ENCODE results near the gene TMEM41B. TPM values are rescaled to one million over a fixed set of nuclear protein-coding genes. Genes with fewer than 3 reads are reported as not detected.
A peak's percentile ranks its signal among the peaks of the same experiment; 100 is the strongest.

TMEM41B gene
- total and polyA plus RNA-seq, 4 donors: 20.6 to 86.5 (median 72.3) TPM

DNA sequence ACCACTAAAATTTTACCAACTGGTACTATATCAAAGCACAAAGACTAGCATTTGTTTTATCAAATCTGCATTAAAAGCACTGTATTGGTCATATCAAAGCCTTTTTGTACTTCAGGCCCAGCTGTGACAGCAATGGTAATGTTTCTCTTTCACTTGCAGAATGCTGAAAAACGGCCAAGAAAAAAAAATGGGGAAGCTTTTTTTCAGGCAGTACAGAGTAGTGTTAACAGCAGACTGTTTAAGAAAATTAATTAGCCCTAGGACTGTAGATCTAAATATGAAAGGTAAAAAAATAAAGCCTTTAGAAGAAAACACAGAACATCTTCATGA is 82.6 kb downstream of the TMEM41B start:
- DNase-seq: peak; percentile 35 to 93 (median 92)

More for the DNA sequence above, 82.6 kb downstream of the TMEM41B start:
- TF ChIP-seq CTCF (IDR thresholded peaks at IDR 0.05; ENCODE audit: control extremely low read depth, extremely low read depth): no peak
- peaks cover 0 to 1% (median 0%) of the 10 kb centered on the region in 4 donors for H3K36me3 ChIP-seq (ENCODE audit: control insufficient read depth in 4 of 4, insufficient read depth in 4 of 4, low read length in 4 of 4)
- no peak overlapping the region for H3K27ac ChIP-seq (ENCODE audit: low read depth in 1 of 2, low read length in 1 of 2)
- ATAC-seq (ENCODE audit: insufficient read depth, low FRiP score): peak; percentile 45
- H3K9ac ChIP-seq (ENCODE audit: insufficient read depth in 1 of 2, low read length in 2 of 2): peak overlapping the region in 1 of 2 donors; percentile 14
- no peaks in the 10 kb centered on the region for H3K27me3 ChIP-seq (ENCODE audit: control insufficient read depth in 3 of 3, insufficient read depth in 3 of 3, low read length in 2 of 3)
- WGBS, 2 donors: 0 to 5% methylated on average over 1 of the region's 1 CpG
- no peak overlapping the region for H3K4me3 ChIP-seq
- no peaks in the 10 kb centered on the region for H3K9me3 ChIP-seq (ENCODE audit: control insufficient read depth in 4 of 4, insufficient read depth in 3 of 4, low read length in 3 of 4)
- H3K4me1 ChIP-seq (ENCODE audit: control insufficient read depth in 5 of 5, insufficient read depth in 5 of 5, low read length in 5 of 5): peaks cover 0 to 13% (median 6%) of the 10 kb centered on the region in 5 donors

Small RNA genes within 50 kb of the gene (small RNA-seq; reads per million reads assigned to genes)
- not detected for gene RF00017 (ENCODE audit: low replicate concordance)

Other genes with a start within 250 kb of the TMEM41B start
- gene SCUBE2, start 223.0 kb downstream of the TMEM41B start, total RNA-seq: 10 to 100 TPM in 1 of 2 donors, 1 to 10 TPM in 1; 3.7 to 27.6 TPM
- gene SCUBE2, start 223.0 kb downstream of the TMEM41B start, polyA plus RNA-seq: 1 to 10 TPM; 2.6 to 4.2 TPM
- gene DENND5A, start 49.2 kb downstream of the TMEM41B start, total RNA-seq: 100 to 1,000 TPM in 1 of 2 donors, 10 to 100 TPM in 1; 91.0 to 152 TPM
- 100 to 1,000 TPM in 1 of 2 donors, 10 to 100 TPM in 1; 20.8 to 134 TPM for gene DENND5A, start 49.2 kb downstream of the TMEM41B start, polyA plus RNA-seq
- gene IPO7, start 70.1 kb upstream of the TMEM41B start, total RNA-seq: 100 to 1,000 TPM in 1 of 2 donors, 10 to 100 TPM in 1; 93.8 to 104 TPM
- 10 to 100 TPM; 36.5 to 39.0 TPM for gene IPO7, start 70.1 kb upstream of the TMEM41B start, polyA plus RNA-seq
- gene ZNF143, start 146.4 kb upstream of the TMEM41B start, total RNA-seq: 10 to 100 TPM; 18.5 to 32.2 TPM
- gene ZNF143, start 146.4 kb upstream of the TMEM41B start, polyA plus RNA-seq: 10 to 100 TPM in 1 of 2 donors, 1 to 10 TPM in 1; 9.7 to 22.2 TPM